HCT116 (cell line): ENCODE measurements around the gene CACNA1S. TPM values are rescaled to one million over a fixed set of nuclear protein-coding genes. Genes with fewer than 3 reads are reported as not detected.

Experiments used
- ATAC-seq: fragments of 200-7000 bp; cut with Tn5 transposase; 2 replicates; pipeline ENCODE4 v1.9.1; 2020; ENCODE audit warnings: mild to moderate bottlenecking, moderate library complexity
- BruUV-seq: library from RNA; stranded (reverse); fragments of 400-500 nt; replicated peaks from 2 replicates; lab custom pipeline; 2021; lab: Mats Ljungman, UMichigan
- CTCF ChIA-PET: fragments of 300-600 bp; sonication (Branson Sonifier 250); formaldehyde crosslinking; loops from one replicate; lab custom pipeline; 2021; ENCODE audit warnings: antibody characterized with exemption; lab: Charles Lee
- POLR2A ChIA-PET: fragments of 300-600, 350-600 bp; sonication (Branson Sonifier 250); formaldehyde crosslinking; loops from one replicate; lab custom pipeline; 2021; ENCODE audit warnings: antibody characterized with exemption; lab: Charles Lee
- RAD21 ChIA-PET, 2 experiments: fragments of 300-600 bp; sonication (Branson Sonifier 250); formaldehyde crosslinking; loops; one replicate each; lab custom pipeline; 2023; ENCODE audit warnings: low total read pairs in 2 of 2; ENCODE audit not compliant: uncharacterized antibody in 2 of 2, unreplicated experiment in 2 of 2, low non-redundant PET in 1 of 2; lab: Charles Lee
- DNase-seq: peaks from one replicate; pipeline ENCODE4 v3.0.0-alpha.2; 2010; ENCODE audit warnings: low read depth, low spot score
- H2AFZ ChIP-seq: fragments of 200-600 bp; shearing (Covaris generic), sonication (generic); 2 replicates; pipeline ENCODE4 v1.6.1; 2017; ENCODE audit warnings: low read depth, mixed run types, mixed read lengths, antibody characterized with exemption, low read length; ENCODE audit not compliant: poor library complexity, severe bottlenecking
- H3K27ac ChIP-seq: 2 replicates; pipeline ENCODE4 v1.5.1; 2012; ENCODE audit warnings: low read depth, low read length
- H3K27me3 ChIP-seq: fragments of 200-600 bp; sonication (generic); 2 replicates; pipeline ENCODE4 v1.6.1; 2016; ENCODE audit warnings: mixed run types, low read length, mixed read lengths; ENCODE audit not compliant: insufficient read depth
- H3K36me3 ChIP-seq, 2 experiments: fragments of 200-500 bp in 1 of 2; fragments of 200-600 bp in 1 of 2; sonication (Bioruptor generic) in 1 of 2; sonication (generic) in 1 of 2; 2 replicates each; pipeline versions ENCODE4 v1.5.1 to v1.6.1; 2014 to 2016; ENCODE audit warnings: low read length in 2 of 2, inconsistent platforms in 1 of 2, mixed read lengths in 1 of 2, mixed run types in 1 of 2; ENCODE audit not compliant: insufficient read depth in 2 of 2, control insufficient read depth in 1 of 2
- H3K4me1 ChIP-seq, 2 experiments: fragments of 200-600 bp in 1 of 2; sonication (generic) in 1 of 2; 2 replicates each; pipeline versions ENCODE4 v1.5.1 to v1.6.1; 2012 to 2017; ENCODE audit warnings: low read length in 2 of 2, inconsistent platforms in 1 of 2, mild to moderate bottlenecking in 1 of 2, mixed read lengths in 1 of 2, mixed run types in 1 of 2, moderate library complexity in 1 of 2; ENCODE audit not compliant: insufficient read depth in 2 of 2, control insufficient read depth in 1 of 2
- H3K4me2 ChIP-seq: fragments of 200-600 bp; sonication (generic); 2 replicates; pipeline ENCODE4 v1.6.1; 2017; ENCODE audit warnings: mixed run types, low read length, mixed read lengths
- H3K4me3 ChIP-seq, 2 experiments: fragments of 200-600 bp in 1 of 2; sonication (generic) in 1 of 2; replicated peaks in 1 of 2; 2 replicates each; pipeline ENCODE4 v1.5.1; 2011 to 2016; ENCODE audit warnings: low read length in 2 of 2, control low read depth in 1 of 2, low read depth in 1 of 2, mild to moderate bottlenecking in 1 of 2, mixed read lengths in 1 of 2, mixed run types in 1 of 2
- H3K79me2 ChIP-seq: fragments of 200-600 bp; sonication (generic); 2 replicates; pipeline ENCODE4 v1.6.1; 2017; ENCODE audit warnings: mild to moderate bottlenecking, mixed run types, low read length, moderate library complexity, mixed read lengths; ENCODE audit not compliant: insufficient read depth
- H3K9ac ChIP-seq: fragments of 200-600 bp; sonication (generic); 2 replicates; pipeline ENCODE4 v1.6.1; 2016; ENCODE audit warnings: low read length, mixed read lengths
- H3K9me2 ChIP-seq: fragments of 200-600 bp; sonication (generic), shearing (Covaris generic); 2 replicates; pipeline ENCODE4 v1.6.1; 2017; ENCODE audit warnings: mixed run types, mild to moderate bottlenecking, moderate library complexity; ENCODE audit not compliant: insufficient read depth
- H3K9me3 ChIP-seq, 2 experiments: fragments of 200-500 bp in 1 of 2; fragments of 200-600 bp in 1 of 2; sonication (Bioruptor generic) in 1 of 2; sonication (generic) in 1 of 2; 2 replicates each; pipeline ENCODE4 v1.6.1; 2014 to 2017; ENCODE audit warnings: low read length in 2 of 2, mixed read lengths in 2 of 2, inconsistent platforms in 1 of 2, low read depth in 1 of 2, mild to moderate bottlenecking in 1 of 2, mixed run types in 1 of 2, moderate library complexity in 1 of 2; ENCODE audit not compliant: control insufficient read depth in 1 of 2, insufficient read depth in 1 of 2
- H4K20me1 ChIP-seq: fragments of 200-600 bp; sonication (generic), shearing (Covaris generic); 2 replicates; pipeline ENCODE4 v1.6.1; 2017; ENCODE audit warnings: mixed run types, mild to moderate bottlenecking, moderate library complexity; ENCODE audit not compliant: insufficient read depth
- ATF3 ChIP-seq: IDR thresholded peaks from 2 replicates; pipeline ENCODE4 v1.6.1; 2012
- EGR1 ChIP-seq: IDR thresholded peaks from 2 replicates; pipeline ENCODE4 v1.6.1; 2012; ENCODE audit warnings: low read depth
- EZH2 ChIP-seq: fragments of 200-600 bp; sonication (generic); IDR thresholded peaks from 2 replicates; pipeline ENCODE4 v1.6.1; 2017; ENCODE audit warnings: antibody characterized with exemption, mixed run types
- FOSL1 ChIP-seq: IDR thresholded peaks from 2 replicates; pipeline ENCODE4 v1.6.1; 2012; ENCODE audit warnings: low read depth
- MAX ChIP-seq: IDR thresholded peaks from 2 replicates; pipeline ENCODE4 v1.6.1; 2012
- POLR2AphosphoS5 ChIP-seq: IDR thresholded peaks from 2 replicates; pipeline ENCODE4 v1.6.1; 2011; ENCODE audit warnings: mild to moderate bottlenecking, low read depth, low read length, moderate library complexity
- RAD21 ChIP-seq: IDR thresholded peaks from 2 replicates; pipeline ENCODE4 v1.6.1; 2012; ENCODE audit warnings: low read depth, mild to moderate bottlenecking
- SIN3A ChIP-seq: IDR thresholded peaks from 2 replicates; pipeline ENCODE4 v1.6.1; 2012; ENCODE audit warnings: low read depth
- SRF ChIP-seq: IDR thresholded peaks from 2 replicates; pipeline ENCODE4 v1.6.1; 2012; ENCODE audit warnings: low read depth
- TCF7L2 ChIP-seq: IDR thresholded peaks from 2 replicates; pipeline ENCODE4 v1.7.0; 2011; ENCODE audit warnings: borderline replicate concordance, inconsistent platforms; ENCODE audit not compliant: insufficient read depth, insufficient read length; ENCODE audit errors: extremely low read depth
- ZFX ChIP-seq: fragments of 450-650 bp; IDR thresholded peaks from 2 replicates; pipeline ENCODE4 v1.6.1; 2017
- intact Hi-C: fragments of 100-400 bp; cut with micrococcal nuclease; formaldehyde crosslinking; loops from 2 replicates; pipeline ENCODE4 v1.10.0; 2022
- total RNA-seq: library from RNA; stranded (reverse); gene quantifications from one replicate; pipeline ENCODE4 v1.2.1, GENCODE V29; 2021; ENCODE audit not compliant: unreplicated experiment

CACNA1S gene
- total RNA-seq, 1 experiment from 2014 or later, result not detected

DNA sequence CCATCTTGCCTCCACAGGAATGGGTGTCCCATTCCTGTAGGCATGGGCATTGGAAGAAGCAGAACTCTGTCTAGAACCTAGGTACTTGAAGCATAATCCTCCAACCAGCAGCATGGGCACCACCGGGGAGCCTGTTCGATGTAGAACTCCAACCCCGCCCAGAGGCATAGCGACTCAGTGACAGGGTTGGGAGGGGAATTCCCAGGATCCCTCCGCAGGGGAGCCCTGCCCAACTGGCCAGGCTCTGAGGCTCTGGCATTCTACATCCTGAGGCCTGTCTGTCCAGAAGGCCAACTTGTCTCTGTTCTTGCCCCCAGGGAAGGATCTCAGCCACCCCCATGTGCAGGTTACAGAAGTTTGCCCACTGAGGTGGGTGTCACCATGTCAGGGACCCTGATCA is 38.2 kb downstream of the CACNA1S start:
- BruUV-seq, result no TSS peak
- Histone ChIP-seq H3K4me2 (no peak overlapping the region), H4K20me1 (no peaks in the 10 kb centered on the region), H3K9me2 (no peaks in the 10 kb centered on the region), H2AFZ (no peak overlapping the region), H3K27ac (no peak overlapping the region), H3K9me3 (no peaks in the 10 kb centered on the region), H3K4me3 (no peak overlapping the region), H3K4me1 (peaks cover 0 to 10% of the 10 kb centered on the region in 2 experiments; a peak in 2 of 4 replicates), H3K36me3 (no peaks in the 10 kb centered on the region), H3K9ac (no peak overlapping the region), H3K79me2 (no peaks in the 10 kb centered on the region), H3K27me3 (no peaks in the 10 kb centered on the region; the same call in 1 of the 2 replicates)
- ATAC-seq (no peak), DNase-seq (no peak)
- POLR2A ChIA-PET, result no interaction called here
- intact Hi-C loops, result no loop called here
- CTCF ChIA-PET, result no interaction called here
- RAD21 ChIA-PET, result no interaction called here
- TF ChIP-seq ZFX (no peak), TCF7L2 (no peak), MAX (no peak), EGR1 (no peak), SIN3A (no peak), ATF3 (no peak), POLR2AphosphoS5 (no peak)

DNA sequence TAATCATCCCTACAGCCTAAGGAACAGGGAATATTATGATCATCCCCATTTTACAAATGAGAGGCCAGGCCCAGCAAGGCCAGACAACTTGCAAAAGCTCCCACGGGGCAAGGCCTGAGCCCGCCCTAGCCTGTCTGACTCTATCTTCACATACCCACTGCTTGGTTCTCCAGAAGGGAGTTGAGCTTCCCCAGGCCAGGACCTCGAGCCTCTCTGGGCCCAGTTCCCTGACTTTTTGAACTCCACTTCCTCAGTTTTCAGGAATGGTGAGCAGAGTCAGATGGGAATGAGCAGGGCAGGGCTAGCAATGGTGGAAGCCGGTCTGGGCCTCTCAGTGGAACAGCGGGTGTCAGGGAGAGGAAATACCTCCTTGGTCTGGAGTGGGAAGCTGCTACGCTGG is 39.3 kb downstream of the CACNA1S start:
- no peak overlapping the region for H3K27ac ChIP-seq
- no peaks in the 10 kb centered on the region for H3K9me2 ChIP-seq
- DNase-seq (no peak), ATAC-seq (no peak)
- H3K4me3 ChIP-seq, result no peak overlapping the region
- H3K36me3 ChIP-seq, result no peaks in the 10 kb centered on the region
- H3K4me2 ChIP-seq, result no peak overlapping the region
- no peaks in the 10 kb centered on the region for H4K20me1 ChIP-seq
- H3K27me3 ChIP-seq, result no peaks in the 10 kb centered on the region; the same call in 1 of the 2 replicates
- no peak overlapping the region for H3K9ac ChIP-seq
- POLR2A ChIA-PET, result interaction anchor here (1.7 kb wide), 1 partner anchor 8 kb away, joined by 4 read pairs; no protein-coding TSS in a partner anchor
- CTCF ChIA-PET, result interaction anchor here (1.5 kb wide), 1 partner anchor 13 kb away, joined by 5 read pairs; no protein-coding TSS in a partner anchor
- no peaks in the 10 kb centered on the region for H3K9me3 ChIP-seq
- no peaks in the 10 kb centered on the region for H3K79me2 ChIP-seq
- no TSS peak for BruUV-seq
- H2AFZ ChIP-seq, result no peak overlapping the region
- RAD21 ChIA-PET, result no interaction called here
- peaks cover 0 to 10% of the 10 kb centered on the region in 2 experiments; a peak in 2 of 4 replicates for H3K4me1 ChIP-seq
- no peak for TF ChIP-seq TCF7L2
- TF ChIP-seq EZH2, result no peak
- no peak for TF ChIP-seq RAD21
- no peak for TF ChIP-seq SRF
- TF ChIP-seq SIN3A, result no peak
- TF ChIP-seq FOSL1, result no peak
- intact Hi-C loops, result no loop called here
